Right atrium auricular region (tissue), 2 donors: Measurements from ENCODE around the gene ODC1. TPM values are rescaled to one million over a fixed set of nuclear protein-coding genes. Genes with fewer than 3 reads are reported as not detected.

ENCODE experiments used
- DNase-seq: peaks from one replicate; pipeline ENCODE4 v3.0.0-alpha.2; 2019; ENCODE audit warnings: low spot score
- H3K27ac ChIP-seq, 2 donors: fragments of 200-600 bp; sonication (generic); 1 replicate in 1 of 2; 2 replicates in 1 of 2; pipeline ENCODE4 v1.5.1; 2016 to 2019
- H3K27me3 ChIP-seq, 2 donors: fragments of 200-600 bp; sonication (generic); one replicate each; pipeline versions ENCODE4 v1.5.1 to v1.6.0; 2017 to 2019
- H3K36me3 ChIP-seq: fragments of 200-600 bp; sonication (generic); one replicate; pipeline ENCODE4 v1.5.1; 2016
- H3K4me1 ChIP-seq, 2 donors: fragments of 200-600 bp; sonication (generic); one replicate each; pipeline versions ENCODE4 v1.5.1 to v1.6.0; 2017 to 2019
- H3K4me3 ChIP-seq, 2 donors: fragments of 200-600 bp; sonication (generic); 1 replicate in 1 of 2; 2 replicates in 1 of 2; pipeline ENCODE4 v1.5.1; 2017 to 2019; ENCODE audit warnings: mild to moderate bottlenecking in 1 of 2, moderate library complexity in 1 of 2
- H3K9me3 ChIP-seq, 2 donors: fragments of 200-600 bp; sonication (generic); one replicate each; pipeline ENCODE4 v1.5.1; 2019
- CTCF ChIP-seq, 2 donors: fragments of 200-600 bp; sonication (generic); IDR thresholded peaks; one replicate each; pipeline ENCODE4 v1.5.1; 2019; ENCODE audit warnings: antibody characterized with exemption in 2 of 2
- total RNA-seq, 2 donors: library from RNA; depleted of rRNA; stranded (reverse); fragments of >200 nt; gene quantifications; one replicate each; pipeline ENCODE4 v1.1.0, GENCODE V29; 2016

Gene ODC1
- total RNA-seq, 2 donors from 2014 or later: 41.3 to 73.9 TPM

GRCh38 chr2:10407432-10407831 is 40.7 kb downstream of the ODC1 start:
- Histone ChIP-seq H3K4me3 (no peak overlapping the region), H3K9me3 (no peaks in the 10 kb centered on the region), H3K27me3 (no peaks in the 10 kb centered on the region), H3K36me3 (no peaks in the 10 kb centered on the region), H3K4me1 (peaks cover 0 to 60% of the 10 kb centered on the region in 2 donors), H3K27ac (peak overlapping the region; percentile 34 to 61)
- TF ChIP-seq CTCF (IDR thresholded peaks at IDR 0.05): no peak
- no peak for DNase-seq

GRCh38 chr2:10406491-10407188 is 41.5 kb downstream of the ODC1 start:
- Histone ChIP-seq H3K4me1 (peaks cover 0 to 65% of the 10 kb centered on the region in 2 donors), H3K36me3 (no peaks in the 10 kb centered on the region), H3K27me3 (no peaks in the 10 kb centered on the region), H3K9me3 (no peaks in the 10 kb centered on the region), H3K4me3 (no peak overlapping the region), H3K27ac (peak overlapping the region; percentile 49 to 72)
- no peak for DNase-seq
- TF ChIP-seq CTCF (IDR thresholded peaks at IDR 0.05): no peak

GRCh38 chr2:10406016-10406415 is 42.1 kb downstream of the ODC1 start:
- H3K4me1 ChIP-seq: peaks cover 0 to 71% of the 10 kb centered on the region in 2 donors
- DNase-seq: no peak
- H3K27me3 ChIP-seq: no peaks in the 10 kb centered on the region
- no peaks in the 10 kb centered on the region for H3K9me3 ChIP-seq
- H3K36me3 ChIP-seq: no peaks in the 10 kb centered on the region
- no peak for TF ChIP-seq CTCF (IDR thresholded peaks at IDR 0.05)
- peak overlapping the region; percentile 49 to 72 for H3K27ac ChIP-seq
- no peak overlapping the region for H3K4me3 ChIP-seq

- TF ChIP-seq CTCF (IDR thresholded peaks at IDR 0.05): no peak
These were observed 42.7 kb downstream of the ODC1 start for GRCh38 chr2:10405448-10405847.

GRCh38 chr2:10404324-10405143 is 43.6 kb downstream of the ODC1 start:
- Histone ChIP-seq H3K4me3 (no peak overlapping the region), H3K27me3 (no peaks in the 10 kb centered on the region), H3K27ac (peak overlapping the region; percentile 29 to 72), H3K4me1 (peaks cover 0 to 83% of the 10 kb centered on the region in 2 donors), H3K36me3 (no peaks in the 10 kb centered on the region), H3K9me3 (no peaks in the 10 kb centered on the region)
- TF ChIP-seq CTCF (IDR thresholded peaks at IDR 0.05): no peak
- no peak for DNase-seq

More at GRCh38 chr2:10405448-10405847, 42.7 kb downstream of the ODC1 start:
- peak overlapping the region; percentile 29 to 72 for H3K27ac ChIP-seq
- DNase-seq: no peak
- no peaks in the 10 kb centered on the region for H3K27me3 ChIP-seq
- no peak overlapping the region for H3K4me3 ChIP-seq
- no peaks in the 10 kb centered on the region for H3K36me3 ChIP-seq
- H3K9me3 ChIP-seq: no peaks in the 10 kb centered on the region
- H3K4me1 ChIP-seq: peaks cover 0 to 77% of the 10 kb centered on the region in 2 donors
